Measurements from ENCODE around the gene NIPSNAP3A.

Gene NIPSNAP3A

GRCh38 chr9:104774831-104775573 is 27.5 kb downstream of the NIPSNAP3A start:
- DNase-seq (ENCODE audit: extremely low read depth, low read depth), result no peak
- TF ChIP-seq CTCF (IDR thresholded peaks at IDR 0.05; ENCODE audit: low read depth, low read length), result no peak

GRCh38 chr9:104775574-104775936 is 28.1 kb downstream of the NIPSNAP3A start:
- no peak for TF ChIP-seq CTCF (IDR thresholded peaks at IDR 0.05; ENCODE audit: low read depth, low read length)
- no peak for DNase-seq (ENCODE audit: extremely low read depth, low read depth)

DNA sequence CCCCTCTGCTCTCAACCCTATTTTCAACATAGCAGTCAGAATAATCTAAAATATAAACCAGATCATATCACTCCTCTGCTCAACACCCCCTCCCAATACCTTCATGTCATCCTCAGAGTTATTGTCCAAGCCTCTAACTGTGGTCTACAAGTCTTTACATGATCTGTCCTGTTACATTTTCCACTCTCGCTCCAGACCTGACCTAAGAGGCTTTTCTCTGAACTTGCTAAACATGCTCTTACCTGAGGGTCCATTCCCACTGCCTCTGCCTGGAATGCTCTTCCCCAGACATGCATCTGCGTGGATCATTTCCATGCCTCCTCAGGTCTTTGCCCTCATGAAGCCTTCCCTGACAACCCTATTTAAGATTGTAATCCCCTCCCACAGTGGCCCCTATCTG is 28.5 kb downstream of the NIPSNAP3A start:
- TF ChIP-seq CTCF (IDR thresholded peaks at IDR 0.05; ENCODE audit: low read depth, low read length), result no peak

GRCh38 chr9:104776797-104777196 is 29.3 kb downstream of the NIPSNAP3A start:
- DNase-seq (ENCODE audit: extremely low read depth, low read depth), result no peak
- TF ChIP-seq CTCF (IDR thresholded peaks at IDR 0.05; ENCODE audit: low read depth, low read length), result no peak

More for the DNA sequence above, 28.5 kb downstream of the NIPSNAP3A start:
- no peak for DNase-seq (ENCODE audit: extremely low read depth, low read depth)

DNA sequence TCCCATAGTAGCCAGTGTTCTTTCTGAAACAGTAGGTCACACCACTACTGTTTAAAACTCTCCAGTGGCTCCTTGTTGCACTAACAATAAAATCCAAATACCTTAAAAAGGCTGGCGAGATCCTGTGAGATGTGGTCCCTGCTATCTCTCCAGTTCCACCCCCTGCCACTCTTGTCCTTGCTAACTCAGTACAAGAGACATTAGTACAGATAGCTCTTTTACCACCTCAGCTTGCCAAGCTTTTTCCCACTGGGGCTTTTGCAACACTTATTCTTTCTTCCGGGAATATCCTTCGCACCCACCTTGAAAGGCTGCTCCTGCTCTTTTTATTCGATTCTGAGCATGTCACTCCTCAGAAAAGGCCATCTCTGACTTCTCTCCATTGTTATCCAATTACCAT is 31.3 kb downstream of the NIPSNAP3A start:
- no peak for TF ChIP-seq CTCF (IDR thresholded peaks at IDR 0.05; ENCODE audit: low read depth, low read length)
- DNase-seq (ENCODE audit: extremely low read depth, low read depth), result no peak

DNA sequence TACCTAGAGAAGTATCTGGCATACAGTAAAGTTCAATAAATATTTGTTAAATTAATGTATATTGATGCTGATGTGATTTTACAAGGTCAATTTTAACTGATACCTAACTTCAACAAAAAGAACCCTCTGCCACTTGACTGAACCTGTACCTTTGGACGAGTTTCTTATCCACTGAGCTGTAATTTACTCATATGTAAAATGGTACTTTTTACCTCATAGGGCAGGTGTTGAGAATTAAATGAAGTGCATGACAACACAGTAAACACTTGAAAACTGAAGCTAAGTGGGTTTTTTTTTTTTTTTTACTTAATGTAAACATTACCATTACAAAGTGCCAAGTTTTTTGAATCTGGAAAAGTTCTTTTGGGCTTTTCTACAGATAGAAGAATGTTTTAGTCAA is 31.9 kb downstream of the NIPSNAP3A start:
- no peak for DNase-seq (ENCODE audit: extremely low read depth, low read depth)
- no peak for TF ChIP-seq CTCF (IDR thresholded peaks at IDR 0.05; ENCODE audit: low read depth, low read length)

DNA sequence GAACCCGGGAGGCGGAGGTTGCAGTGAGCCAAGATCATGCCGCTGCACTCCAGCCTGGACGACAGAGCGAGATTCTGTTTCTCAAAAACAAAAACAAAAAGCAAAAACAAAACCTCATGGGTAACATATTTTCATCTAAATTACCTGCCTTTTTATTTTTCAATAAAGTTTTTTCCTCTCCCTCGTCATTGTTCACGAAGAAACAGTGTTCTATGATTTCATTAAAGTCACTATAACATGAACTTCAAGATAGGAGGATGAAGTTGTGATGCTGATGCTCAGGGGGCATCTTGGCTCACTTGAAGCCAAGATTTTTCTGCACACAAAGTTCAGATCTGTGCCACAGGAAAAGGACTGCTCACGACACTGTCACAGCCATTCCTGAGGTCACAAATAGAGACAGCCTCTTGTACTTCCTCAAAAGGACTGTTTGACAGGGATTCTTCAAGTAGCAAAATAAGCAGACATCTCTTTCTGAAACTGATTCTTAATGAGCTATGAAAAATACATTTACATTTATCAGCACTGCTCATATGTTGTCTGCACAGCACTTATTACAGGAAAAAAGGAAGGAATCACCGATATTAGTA is 32.6 kb downstream of the NIPSNAP3A start:
- no peak for DNase-seq (ENCODE audit: extremely low read depth, low read depth)
- no peak for TF ChIP-seq CTCF (IDR thresholded peaks at IDR 0.05; ENCODE audit: low read depth, low read length)

Measured in AG09319 (cell line).